ENCODE data around the gene ANKRD27.

The ANKRD27 gene

GRCh38 chr19:32637480-32637879 is 37.5 kb downstream of the ANKRD27 start:
- H3K36me3 ChIP-seq (ENCODE audit: control insufficient read depth, insufficient read depth, low read length): peaks cover 24% of the 10 kb centered on the region
- DNase-seq (ENCODE audit: low read depth, low spot score): no peak
- WGBS (ENCODE audit: insufficient coverage, insufficient read length): no CpG with 5 or more reads among the region's 14 CpGs
- no peaks in the 10 kb centered on the region for H3K9me3 ChIP-seq (ENCODE audit: control insufficient read depth, insufficient read depth, low read length)
- no peak overlapping the region for H3K4me3 ChIP-seq (ENCODE audit: low read length)
- H3K27me3 ChIP-seq (ENCODE audit: control insufficient read depth, insufficient read depth, low read length): no peaks in the 10 kb centered on the region
- H3K27ac ChIP-seq (ENCODE audit: low read length): no peak overlapping the region
- H3K4me1 ChIP-seq (ENCODE audit: control insufficient read depth, insufficient read depth, low read length): no peaks in the 10 kb centered on the region

GRCh38 chr19:32631381-32631780 is 43.6 kb downstream of the ANKRD27 start:
- Histone ChIP-seq H3K36me3 (ENCODE audit: control insufficient read depth, insufficient read depth, low read length) (peaks cover 23% of the 10 kb centered on the region), H3K27me3 (ENCODE audit: control insufficient read depth, insufficient read depth, low read length) (no peaks in the 10 kb centered on the region), H3K27ac (ENCODE audit: low read length) (no peak overlapping the region), H3K4me3 (ENCODE audit: low read length) (no peak overlapping the region), H3K4me1 (ENCODE audit: control insufficient read depth, insufficient read depth, low read length) (no peaks in the 10 kb centered on the region), H3K9me3 (ENCODE audit: control insufficient read depth, insufficient read depth, low read length) (no peaks in the 10 kb centered on the region)
- WGBS (ENCODE audit: insufficient coverage, insufficient read length): no CpG with 5 or more reads among the region's 15 CpGs
- DNase-seq (ENCODE audit: low read depth, low spot score): no peak

- no peaks in the 10 kb centered on the region for H3K27me3 ChIP-seq (ENCODE audit: control insufficient read depth, insufficient read depth, low read length)
- DNase-seq (ENCODE audit: low read depth, low spot score): no peak
- peaks cover 19% of the 10 kb centered on the region for H3K36me3 ChIP-seq (ENCODE audit: control insufficient read depth, insufficient read depth, low read length)
- no CpG with 5 or more reads among the region's 14 CpGs for WGBS (ENCODE audit: insufficient coverage, insufficient read length)
- H3K9me3 ChIP-seq (ENCODE audit: control insufficient read depth, insufficient read depth, low read length): no peaks in the 10 kb centered on the region
- no peak overlapping the region for H3K27ac ChIP-seq (ENCODE audit: low read length)
- no peak overlapping the region for H3K4me3 ChIP-seq (ENCODE audit: low read length)
- H3K4me1 ChIP-seq (ENCODE audit: control insufficient read depth, insufficient read depth, low read length): no peaks in the 10 kb centered on the region
Observed at GRCh38 chr19:32630338-32630737, 44.6 kb downstream of the ANKRD27 start.

- H3K27me3 ChIP-seq (ENCODE audit: control insufficient read depth, insufficient read depth, low read length): no peaks in the 10 kb centered on the region
- H3K36me3 ChIP-seq (ENCODE audit: control insufficient read depth, insufficient read depth, low read length): peaks cover 29% of the 10 kb centered on the region
- no peak overlapping the region for H3K4me3 ChIP-seq (ENCODE audit: low read length)
- H3K9me3 ChIP-seq (ENCODE audit: control insufficient read depth, insufficient read depth, low read length): no peaks in the 10 kb centered on the region
- no peak for DNase-seq (ENCODE audit: low read depth, low spot score)
- H3K27ac ChIP-seq (ENCODE audit: low read length): no peak overlapping the region
- no peaks in the 10 kb centered on the region for H3K4me1 ChIP-seq (ENCODE audit: control insufficient read depth, insufficient read depth, low read length)
- WGBS (ENCODE audit: insufficient coverage, insufficient read length): no CpG with 5 or more reads among the region's 15 CpGs
Observed at GRCh38 chr19:32627714-32628270, 47.2 kb downstream of the ANKRD27 start.

- no CpG with 5 or more reads among the region's 4 CpGs for WGBS (ENCODE audit: insufficient coverage, insufficient read length)
- peaks cover 34% of the 10 kb centered on the region for H3K36me3 ChIP-seq (ENCODE audit: control insufficient read depth, insufficient read depth, low read length)
Observed at GRCh38 chr19:32626969-32627368, 48.0 kb downstream of the ANKRD27 start.

GRCh38 chr19:32624410-32624809 is 50.6 kb downstream of the ANKRD27 start:
- no CpG with 5 or more reads among the region's 6 CpGs for WGBS (ENCODE audit: insufficient coverage, insufficient read length)

More at GRCh38 chr19:32626969-32627368, 48.0 kb downstream of the ANKRD27 start:
- no peak overlapping the region for H3K4me3 ChIP-seq (ENCODE audit: low read length)
- no peak overlapping the region for H3K27ac ChIP-seq (ENCODE audit: low read length)
- no peaks in the 10 kb centered on the region for H3K4me1 ChIP-seq (ENCODE audit: control insufficient read depth, insufficient read depth, low read length)
- DNase-seq (ENCODE audit: low read depth, low spot score): no peak
- no peaks in the 10 kb centered on the region for H3K9me3 ChIP-seq (ENCODE audit: control insufficient read depth, insufficient read depth, low read length)
- H3K27me3 ChIP-seq (ENCODE audit: control insufficient read depth, insufficient read depth, low read length): no peaks in the 10 kb centered on the region

GRCh38 chr19:32622002-32622401 is 53.0 kb downstream of the ANKRD27 start:
- Histone ChIP-seq H3K9me3 (ENCODE audit: control insufficient read depth, insufficient read depth, low read length) (no peaks in the 10 kb centered on the region), H3K27ac (ENCODE audit: low read length) (no peak overlapping the region), H3K36me3 (ENCODE audit: control insufficient read depth, insufficient read depth, low read length) (peaks cover 32% of the 10 kb centered on the region), H3K4me3 (ENCODE audit: low read length) (no peak overlapping the region), H3K4me1 (ENCODE audit: control insufficient read depth, insufficient read depth, low read length) (no peaks in the 10 kb centered on the region), H3K27me3 (ENCODE audit: control insufficient read depth, insufficient read depth, low read length) (no peaks in the 10 kb centered on the region)
- DNase-seq (ENCODE audit: low read depth, low spot score): no peak
- no CpG with 5 or more reads among the region's 12 CpGs for WGBS (ENCODE audit: insufficient coverage, insufficient read length)

More at GRCh38 chr19:32624410-32624809, 50.6 kb downstream of the ANKRD27 start:
- no peak overlapping the region for H3K4me3 ChIP-seq (ENCODE audit: low read length)
- no peak overlapping the region for H3K27ac ChIP-seq (ENCODE audit: low read length)
- H3K9me3 ChIP-seq (ENCODE audit: control insufficient read depth, insufficient read depth, low read length): no peaks in the 10 kb centered on the region
- H3K27me3 ChIP-seq (ENCODE audit: control insufficient read depth, insufficient read depth, low read length): no peaks in the 10 kb centered on the region
- H3K4me1 ChIP-seq (ENCODE audit: control insufficient read depth, insufficient read depth, low read length): no peaks in the 10 kb centered on the region
- H3K36me3 ChIP-seq (ENCODE audit: control insufficient read depth, insufficient read depth, low read length): peaks cover 31% of the 10 kb centered on the region
- DNase-seq (ENCODE audit: low read depth, low spot score): no peak

- no peak for DNase-seq (ENCODE audit: low read depth, low spot score)
- WGBS (ENCODE audit: insufficient coverage, insufficient read length): no CpG with 5 or more reads among the region's 23 CpGs
- H3K27me3 ChIP-seq (ENCODE audit: control insufficient read depth, insufficient read depth, low read length): no peaks in the 10 kb centered on the region
- H3K4me1 ChIP-seq (ENCODE audit: control insufficient read depth, insufficient read depth, low read length): no peaks in the 10 kb centered on the region
- no peak overlapping the region for H3K27ac ChIP-seq (ENCODE audit: low read length)
- no peak overlapping the region for H3K4me3 ChIP-seq (ENCODE audit: low read length)
- H3K9me3 ChIP-seq (ENCODE audit: control insufficient read depth, insufficient read depth, low read length): no peaks in the 10 kb centered on the region
- peaks cover 33% of the 10 kb centered on the region for H3K36me3 ChIP-seq (ENCODE audit: control insufficient read depth, insufficient read depth, low read length)
Observed at GRCh38 chr19:32619051-32619685, 55.8 kb downstream of the ANKRD27 start.

GRCh38 chr19:32615569-32615968 is 59.4 kb downstream of the ANKRD27 start:
- Histone ChIP-seq H3K4me1 (ENCODE audit: control insufficient read depth, insufficient read depth, low read length) (no peaks in the 10 kb centered on the region), H3K36me3 (ENCODE audit: control insufficient read depth, insufficient read depth, low read length) (peaks cover 25% of the 10 kb centered on the region), H3K27me3 (ENCODE audit: control insufficient read depth, insufficient read depth, low read length) (no peaks in the 10 kb centered on the region), H3K9me3 (ENCODE audit: control insufficient read depth, insufficient read depth, low read length) (no peaks in the 10 kb centered on the region), H3K4me3 (ENCODE audit: low read length) (no peak overlapping the region), H3K27ac (ENCODE audit: low read length) (no peak overlapping the region)
- no peak for DNase-seq (ENCODE audit: low read depth, low spot score)
- 100% methylated on average over 4 of the region's 11 CpGs for WGBS (ENCODE audit: insufficient coverage, insufficient read length)

GRCh38 chr19:32614916-32615315 is 60.1 kb downstream of the ANKRD27 start:
- no CpG with 5 or more reads among the region's 7 CpGs for WGBS (ENCODE audit: insufficient coverage, insufficient read length)
- Histone ChIP-seq H3K36me3 (ENCODE audit: control insufficient read depth, insufficient read depth, low read length) (peaks cover 24% of the 10 kb centered on the region), H3K9me3 (ENCODE audit: control insufficient read depth, insufficient read depth, low read length) (no peaks in the 10 kb centered on the region), H3K4me1 (ENCODE audit: control insufficient read depth, insufficient read depth, low read length) (no peaks in the 10 kb centered on the region), H3K4me3 (ENCODE audit: low read length) (no peak overlapping the region), H3K27ac (ENCODE audit: low read length) (no peak overlapping the region), H3K27me3 (ENCODE audit: control insufficient read depth, insufficient read depth, low read length) (no peaks in the 10 kb centered on the region)
- DNase-seq (ENCODE audit: low read depth, low spot score): no peak

- H3K9me3 ChIP-seq (ENCODE audit: control insufficient read depth, insufficient read depth, low read length): no peaks in the 10 kb centered on the region
- peaks cover 11% of the 10 kb centered on the region for H3K36me3 ChIP-seq (ENCODE audit: control insufficient read depth, insufficient read depth, low read length)
- no peaks in the 10 kb centered on the region for H3K27me3 ChIP-seq (ENCODE audit: control insufficient read depth, insufficient read depth, low read length)
- WGBS (ENCODE audit: insufficient coverage, insufficient read length): no CpG with 5 or more reads among the region's 4 CpGs
- H3K4me1 ChIP-seq (ENCODE audit: control insufficient read depth, insufficient read depth, low read length): no peaks in the 10 kb centered on the region
- no peak overlapping the region for H3K4me3 ChIP-seq (ENCODE audit: low read length)
- no peak for DNase-seq (ENCODE audit: low read depth, low spot score)
- no peak overlapping the region for H3K27ac ChIP-seq (ENCODE audit: low read length)
Observed at GRCh38 chr19:32613008-32613407, 62.0 kb downstream of the ANKRD27 start.

Data from iPS DF 6.9 (cell line).